Epithelial cell of proximal tubule (primary cell): Measurements from ENCODE around the gene USP40. TPM values are rescaled to one million over a fixed set of nuclear protein-coding genes. Genes with fewer than 3 reads are reported as not detected.
A peak's percentile ranks its signal among the peaks of the same experiment; 100 is the strongest.

Source experiments
- DNase-seq: peaks from one replicate; pipeline ENCODE4 v3.0.0-alpha.2; 2011; ENCODE audit warnings: low read depth
- H3K4me3 ChIP-seq: 2 replicates; pipeline ENCODE4 v1.5.1; 2011; ENCODE audit warnings: low read depth, mild to moderate bottlenecking, low read length
- total RNA-seq: library from RNA; depleted of rRNA; stranded (reverse); fragments of >200 nt; gene quantifications from 2 replicates; pipeline ENCODE4 v1.2.3, GENCODE V29; 2015
- TF ChIP-seq, protein P1 (sequence below): conservative IDR thresholded peaks from 2 replicates; pipeline ENCODE4 v1.5.1; 2012; ENCODE audit warnings: low read depth, mild to moderate bottlenecking, low read length

Gene USP40
- total RNA-seq, 1 donor from 2014 or later = 33.6 TPM

GRCh38 chr2:233481368-233482142 is 85.0 kb downstream of the USP40 start:
- DNase-seq = no peak
- TF ChIP-seq, protein P1, sequence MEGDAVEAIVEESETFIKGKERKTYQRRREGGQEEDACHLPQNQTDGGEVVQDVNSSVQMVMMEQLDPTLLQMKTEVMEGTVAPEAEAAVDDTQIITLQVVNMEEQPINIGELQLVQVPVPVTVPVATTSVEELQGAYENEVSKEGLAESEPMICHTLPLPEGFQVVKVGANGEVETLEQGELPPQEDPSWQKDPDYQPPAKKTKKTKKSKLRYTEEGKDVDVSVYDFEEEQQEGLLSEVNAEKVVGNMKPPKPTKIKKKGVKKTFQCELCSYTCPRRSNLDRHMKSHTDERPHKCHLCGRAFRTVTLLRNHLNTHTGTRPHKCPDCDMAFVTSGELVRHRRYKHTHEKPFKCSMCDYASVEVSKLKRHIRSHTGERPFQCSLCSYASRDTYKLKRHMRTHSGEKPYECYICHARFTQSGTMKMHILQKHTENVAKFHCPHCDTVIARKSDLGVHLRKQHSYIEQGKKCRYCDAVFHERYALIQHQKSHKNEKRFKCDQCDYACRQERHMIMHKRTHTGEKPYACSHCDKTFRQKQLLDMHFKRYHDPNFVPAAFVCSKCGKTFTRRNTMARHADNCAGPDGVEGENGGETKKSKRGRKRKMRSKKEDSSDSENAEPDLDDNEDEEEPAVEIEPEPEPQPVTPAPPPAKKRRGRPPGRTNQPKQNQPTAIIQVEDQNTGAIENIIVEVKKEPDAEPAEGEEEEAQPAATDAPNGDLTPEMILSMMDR = no peak
- no peak overlapping the region for H3K4me3 ChIP-seq

DNA sequence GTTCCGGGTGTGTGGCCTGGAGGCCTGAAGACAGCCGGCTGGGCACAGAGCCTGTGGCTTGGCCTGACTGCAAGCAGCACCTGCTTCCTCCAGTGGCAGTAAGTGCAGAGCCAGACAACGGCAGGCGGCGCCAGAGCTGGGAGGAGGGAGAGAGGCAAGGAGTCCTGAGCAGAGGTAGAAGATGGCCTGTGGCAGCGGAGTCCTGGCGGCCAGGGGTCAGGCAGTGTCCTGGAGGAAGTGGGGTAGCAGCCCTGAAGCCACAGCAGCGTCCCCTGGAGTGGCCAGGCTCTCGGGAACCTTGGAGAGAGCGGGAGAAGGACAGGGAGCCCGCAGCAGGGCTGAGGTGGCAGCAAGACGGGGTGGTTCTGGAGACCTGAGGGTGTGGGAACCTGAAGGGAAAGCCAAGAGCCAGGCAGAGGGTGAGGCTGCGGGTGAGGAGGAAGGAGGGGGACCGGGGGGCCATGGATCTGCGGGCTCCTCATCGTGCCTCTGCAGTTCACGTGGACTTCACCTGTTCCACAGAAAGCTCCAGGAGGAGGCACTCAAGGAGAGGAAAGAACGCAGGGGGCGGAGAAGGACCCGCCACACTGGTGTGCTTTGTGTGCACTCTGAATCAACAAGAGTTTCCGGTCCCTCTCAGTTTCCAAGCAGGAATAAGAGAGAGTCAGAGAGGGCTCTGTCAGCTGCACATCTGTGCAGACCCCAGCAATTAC is 85.9 kb downstream of the USP40 start:
- DNase-seq = no peak
- no peak overlapping the region for H3K4me3 ChIP-seq
- TF ChIP-seq, protein P1 = peak; percentile 53

DNA sequence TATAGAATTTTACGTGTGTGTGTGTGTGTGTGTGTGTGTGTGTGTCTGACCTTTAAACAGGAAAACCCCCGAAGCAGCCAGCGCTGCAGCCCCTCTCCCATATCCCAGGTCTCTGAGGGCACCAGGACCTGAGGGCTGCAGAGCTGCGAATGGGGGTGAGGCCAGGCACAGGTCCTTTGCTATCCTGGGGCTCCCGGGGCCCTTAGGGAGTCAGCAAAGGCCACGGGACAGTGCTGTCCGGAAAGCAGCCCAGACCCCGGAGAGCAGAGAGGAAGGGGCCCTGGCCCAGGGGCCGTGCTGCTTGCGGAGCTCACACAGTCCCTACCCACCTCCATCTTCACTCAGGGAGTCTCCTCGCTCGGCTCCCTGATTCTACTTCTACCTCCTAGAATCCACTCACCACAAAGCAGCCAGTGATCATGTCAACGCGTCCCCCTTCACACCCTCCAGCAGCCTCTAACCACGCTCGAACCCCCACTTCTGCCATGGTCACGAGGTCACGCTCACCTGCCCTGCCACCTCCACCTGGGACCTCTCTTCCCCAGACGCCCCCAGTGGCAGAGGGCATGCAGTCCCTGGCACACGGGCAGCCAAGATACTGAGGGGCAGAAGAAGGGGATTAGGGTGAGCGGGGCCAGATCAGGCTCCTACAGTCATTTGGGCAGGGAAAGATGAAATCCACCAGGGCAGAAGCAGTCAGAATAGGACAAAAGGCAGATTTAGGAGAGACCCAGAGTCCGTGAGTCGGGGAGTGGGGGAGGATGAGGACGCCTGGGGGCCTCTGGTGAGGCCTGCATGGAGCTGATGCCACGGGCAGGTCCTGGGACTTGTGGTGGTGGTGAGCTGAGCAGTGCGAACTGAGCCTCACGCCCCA is 86.7 kb downstream of the USP40 start:
- TF ChIP-seq, protein P1 = no peak
- H3K4me3 ChIP-seq = no peak overlapping the region
- no peak for DNase-seq

DNA sequence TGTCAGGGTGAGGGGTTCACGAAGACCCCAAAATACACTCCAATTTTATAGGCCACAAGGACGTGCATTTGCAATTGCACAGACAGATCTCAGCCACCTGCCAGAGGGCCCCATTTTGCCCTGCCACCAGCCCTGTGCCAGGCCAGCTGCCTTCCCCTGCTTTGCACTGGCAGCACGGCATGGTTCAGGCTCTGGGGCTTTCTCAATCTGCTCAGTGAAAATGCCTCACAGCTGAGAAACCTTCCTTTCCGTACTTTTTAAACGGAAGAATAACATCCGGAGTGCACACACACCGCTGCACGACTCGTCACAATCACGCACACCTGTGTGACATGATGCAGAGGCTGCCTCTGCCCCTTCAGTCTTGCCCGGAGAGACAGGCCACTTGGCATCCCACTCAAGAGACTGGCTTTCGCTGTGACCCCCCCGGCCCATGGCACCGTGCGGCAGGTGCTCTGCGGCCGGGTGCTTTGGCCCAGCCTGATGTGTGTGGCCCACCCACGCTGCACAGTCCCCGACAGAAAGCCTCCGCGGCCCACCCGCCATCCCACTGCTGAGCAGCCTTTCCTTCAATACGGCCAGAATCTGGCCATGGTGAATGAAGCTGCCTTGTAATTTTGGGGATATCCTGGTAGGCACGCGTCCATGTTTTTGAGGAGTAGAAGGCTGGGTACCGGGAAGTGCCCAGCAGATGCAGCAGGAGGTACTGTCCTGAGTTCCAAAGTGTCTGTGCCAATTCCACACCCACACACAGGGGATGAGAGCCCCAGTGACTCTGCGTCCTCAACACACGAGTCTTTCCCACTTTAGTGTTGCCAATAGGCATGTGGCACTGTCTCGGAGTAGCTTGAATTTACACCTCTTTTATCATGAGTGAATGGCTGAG is 88.8 kb downstream of the USP40 start:
- TF ChIP-seq, protein P1 = no peak
- H3K4me3 ChIP-seq = no peak overlapping the region
- DNase-seq = no peak

DNA sequence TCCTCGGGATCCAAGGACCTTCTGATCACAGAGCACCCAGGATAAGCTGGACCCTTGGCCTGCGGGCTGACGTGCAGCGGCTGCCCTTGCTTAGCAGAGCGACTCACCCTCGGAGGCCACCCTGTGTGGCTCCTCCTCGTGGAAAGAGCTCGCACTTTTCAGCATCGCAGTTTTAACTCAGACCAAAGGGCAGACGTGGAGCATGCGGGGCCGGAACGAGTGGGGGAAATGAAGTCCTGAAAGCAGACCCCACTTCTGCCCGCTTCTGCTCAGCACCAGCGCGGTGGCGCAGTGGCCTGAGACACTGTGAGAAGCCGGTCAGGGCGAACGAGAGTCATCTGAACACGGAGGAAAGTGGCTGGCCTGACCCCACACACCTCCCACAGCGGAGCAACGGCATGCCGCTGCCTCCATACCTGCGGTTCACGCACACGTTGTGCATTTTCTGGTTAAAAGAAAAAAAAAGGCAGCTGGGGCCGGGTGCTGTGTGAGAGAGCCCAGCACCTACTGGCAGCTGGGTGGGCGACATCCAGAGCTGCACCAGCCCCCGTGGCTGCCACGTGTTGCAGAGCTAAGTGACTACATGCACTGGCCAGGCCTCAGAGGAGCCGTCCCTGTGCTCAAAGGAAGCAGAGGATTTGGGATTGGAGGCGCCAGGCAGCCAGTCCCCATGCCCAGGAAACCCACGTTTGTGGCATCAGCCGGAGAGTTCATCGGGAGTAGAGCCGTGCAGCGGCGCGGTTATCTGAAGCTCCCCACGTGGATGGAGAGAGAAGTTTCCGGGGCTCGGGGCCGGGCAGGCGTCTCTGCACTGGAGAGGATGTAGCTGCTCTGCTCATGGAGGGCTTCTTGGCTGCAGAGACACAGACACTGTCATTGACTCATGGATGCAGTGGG is 89.7 kb downstream of the USP40 start:
- H3K4me3 ChIP-seq = no peak overlapping the region
- DNase-seq = no peak
- TF ChIP-seq, protein P1 = no peak
